SK-N-MC (cell line): ENCODE measurements around the gene FKBP10.

ENCODE experiments used
- EZH2 ChIP-seq: fragments of 200-600 bp; sonication (generic); IDR thresholded peaks from one replicate; pipeline ENCODE4 v1.6.1; 2017; ENCODE audit warnings: antibody characterized with exemption
- FOXP2 ChIP-seq: optimal IDR thresholded peaks from 2 replicates; pipeline ENCODE3; 2011; ENCODE audit warnings: mild to moderate bottlenecking, moderate library complexity; ENCODE audit not compliant: insufficient read depth; ENCODE audit errors: extremely low read length, control extremely low read depth
- POLR2AphosphoS5 ChIP-seq: IDR thresholded peaks from 2 replicates; pipeline ENCODE4 v1.6.1; 2012; ENCODE audit warnings: mild to moderate bottlenecking, low read depth, low read length, borderline replicate concordance

- TF ChIP-seq FOXP2: no peak
- TF ChIP-seq POLR2AphosphoS5: no peak
- no peak for TF ChIP-seq EZH2
These were observed 55.8 kb downstream of the FKBP10 start for GRCh38 chr17:41868568-41868967.
